Measurements from ENCODE around the gene NEURL2.

Gene NEURL2

DNA sequence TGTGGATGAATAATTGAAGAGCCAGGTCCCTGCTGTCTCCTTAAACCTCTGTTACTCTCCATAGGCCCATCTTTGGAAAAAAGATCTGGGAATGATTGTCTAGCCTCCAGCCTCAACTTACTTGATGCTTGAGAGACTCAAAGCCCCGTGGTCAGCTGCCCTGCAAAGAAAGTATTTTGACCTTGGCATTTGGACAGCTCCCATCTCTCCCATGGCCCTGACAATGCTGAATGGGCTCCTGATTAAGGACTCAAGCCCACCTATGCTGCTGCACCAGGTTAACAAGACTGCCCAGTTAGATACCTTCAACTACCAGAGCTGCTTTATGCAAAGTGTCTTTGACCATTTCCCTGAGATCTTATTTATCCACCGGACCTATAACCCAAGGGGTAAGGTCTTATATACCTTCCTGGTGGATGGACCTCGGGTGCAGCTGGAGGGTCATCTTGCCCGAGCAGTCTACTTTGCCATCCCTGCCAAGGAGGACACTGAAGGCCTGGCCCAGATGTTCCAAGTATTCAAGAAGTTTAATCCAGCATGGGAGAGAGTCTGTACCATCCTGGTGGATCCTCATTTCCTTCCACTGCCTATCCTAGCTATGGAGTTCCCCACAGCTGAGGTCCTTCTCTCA is 8.4 kb downstream of the NEURL2 start:
- ATAC-seq: no peak
- TF ChIP-seq TCF4 (CRISPR knock-in tag; IDR thresholded peaks at IDR 0.05; ENCODE audit: borderline replicate concordance) (no peak), TSHZ2 (CRISPR knock-in tag; IDR thresholded peaks at IDR 0.05) (no peak), ZFP3 (CRISPR knock-in tag; IDR thresholded peaks at IDR 0.05) (no peak), ARNTL (CRISPR knock-in tag; IDR thresholded peaks at IDR 0.05; ENCODE audit: borderline replicate concordance, low read depth) (no peak), PPARA (CRISPR knock-in tag; IDR thresholded peaks at IDR 0.05; ENCODE audit: borderline replicate concordance) (no peak), ZNF565 (CRISPR knock-in tag; conservative IDR thresholded peaks at IDR 0.05; ENCODE audit: low read depth) (no peak), ZC3H10 (CRISPR knock-in tag; IDR thresholded peaks at IDR 0.05) (no peak), ISL1 (CRISPR knock-in tag; IDR thresholded peaks at IDR 0.05) (no peak)
- TF ChIP-seq, protein P1, sequence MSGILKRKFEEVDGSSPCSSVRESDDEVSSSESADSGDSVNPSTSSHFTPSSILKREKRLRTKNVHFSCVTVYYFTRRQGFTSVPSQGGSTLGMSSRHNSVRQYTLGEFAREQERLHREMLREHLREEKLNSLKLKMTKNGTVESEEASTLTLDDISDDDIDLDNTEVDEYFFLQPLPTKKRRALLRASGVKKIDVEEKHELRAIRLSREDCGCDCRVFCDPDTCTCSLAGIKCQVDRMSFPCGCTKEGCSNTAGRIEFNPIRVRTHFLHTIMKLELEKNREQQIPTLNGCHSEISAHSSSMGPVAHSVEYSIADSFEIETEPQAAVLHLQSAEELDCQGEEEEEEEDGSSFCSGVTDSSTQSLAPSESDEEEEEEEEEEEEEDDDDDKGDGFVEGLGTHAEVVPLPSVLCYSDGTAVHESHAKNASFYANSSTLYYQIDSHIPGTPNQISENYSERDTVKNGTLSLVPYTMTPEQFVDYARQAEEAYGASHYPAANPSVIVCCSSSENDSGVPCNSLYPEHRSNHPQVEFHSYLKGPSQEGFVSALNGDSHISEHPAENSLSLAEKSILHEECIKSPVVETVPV (CRISPR knock-in tag; IDR thresholded peaks at IDR 0.05): no peak

DNA sequence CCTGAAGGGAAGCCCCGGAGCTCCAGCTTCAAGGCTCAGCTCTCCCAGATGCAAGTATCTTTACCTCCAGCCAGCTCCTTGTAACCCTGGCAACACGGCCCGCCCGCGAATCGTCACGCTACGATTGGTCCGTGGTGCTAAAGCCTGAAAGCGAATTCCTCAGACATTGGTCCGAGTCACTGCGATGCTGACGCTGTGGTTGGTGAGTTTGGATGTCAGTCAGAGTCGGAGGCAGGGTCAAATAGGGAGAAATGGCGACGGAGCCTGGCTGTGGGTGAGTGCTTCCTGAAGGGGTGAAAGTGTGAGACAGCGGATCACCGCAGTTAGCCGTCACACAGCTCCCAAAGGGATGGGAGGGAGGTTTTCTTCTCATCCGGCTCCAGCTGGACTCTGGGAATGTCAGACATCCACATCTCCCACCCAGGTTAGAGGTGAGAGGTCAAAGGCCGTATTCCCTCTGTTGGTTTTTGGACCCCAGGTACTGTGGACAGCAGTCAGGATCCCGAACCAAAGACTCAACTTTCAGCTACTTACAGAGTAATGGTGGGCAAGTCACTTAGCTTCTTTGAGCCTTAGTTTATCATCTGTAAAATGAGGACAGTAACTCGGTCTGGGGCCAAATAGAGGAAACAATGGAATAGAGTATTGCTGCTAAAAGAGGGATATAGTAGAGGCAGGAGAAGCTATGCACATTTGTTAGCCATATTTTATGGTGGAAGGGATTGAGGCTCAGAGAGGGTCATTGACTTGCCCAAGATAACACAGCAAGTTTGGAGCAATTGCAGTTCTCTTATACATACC is 9.8 kb downstream of the NEURL2 start, which contains the start of gene ZSWIM1:
Gene ZSWIM1, plus strand, starts transcription at position 240 of the 801 bp plus-strand sequence. CDS start 1,366 bp downstream, outside the sequence.
- TF ChIP-seq TOX (CRISPR knock-in tag; IDR thresholded peaks at IDR 0.05; ENCODE audit: borderline replicate concordance): no peak
- no peak for TF ChIP-seq ARNTL (CRISPR knock-in tag; IDR thresholded peaks at IDR 0.05; ENCODE audit: borderline replicate concordance, low read depth)
- no peak for TF ChIP-seq PATZ1 (CRISPR knock-in tag; IDR thresholded peaks at IDR 0.05; ENCODE audit: borderline replicate concordance)
- no peak for TF ChIP-seq ESRRG (CRISPR knock-in tag; IDR thresholded peaks at IDR 0.05)
- TF ChIP-seq BACH2 (CRISPR knock-in tag; IDR thresholded peaks at IDR 0.05; ENCODE audit: borderline replicate concordance): no peak
- TF ChIP-seq, protein P2, sequence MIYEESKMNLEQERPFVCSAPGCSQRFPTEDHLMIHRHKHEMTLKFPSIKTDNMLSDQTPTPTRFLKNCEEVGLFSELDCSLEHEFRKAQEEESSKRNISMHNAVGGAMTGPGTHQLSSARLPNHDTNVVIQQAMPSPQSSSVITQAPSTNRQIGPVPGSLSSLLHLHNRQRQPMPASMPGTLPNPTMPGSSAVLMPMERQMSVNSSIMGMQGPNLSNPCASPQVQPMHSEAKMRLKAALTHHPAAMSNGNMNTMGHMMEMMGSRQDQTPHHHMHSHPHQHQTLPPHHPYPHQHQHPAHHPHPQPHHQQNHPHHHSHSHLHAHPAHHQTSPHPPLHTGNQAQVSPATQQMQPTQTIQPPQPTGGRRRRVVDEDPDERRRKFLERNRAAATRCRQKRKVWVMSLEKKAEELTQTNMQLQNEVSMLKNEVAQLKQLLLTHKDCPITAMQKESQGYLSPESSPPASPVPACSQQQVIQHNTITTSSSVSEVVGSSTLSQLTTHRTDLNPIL (CRISPR knock-in tag; IDR thresholded peaks at IDR 0.05; ENCODE audit: low read depth): no peak
- no peak for TF ChIP-seq ZNF565 (CRISPR knock-in tag; conservative IDR thresholded peaks at IDR 0.05; ENCODE audit: low read depth)
- TF ChIP-seq ISL1 (CRISPR knock-in tag; IDR thresholded peaks at IDR 0.05): no peak
- no peak for TF ChIP-seq ZFP30 (CRISPR knock-in tag; IDR thresholded peaks at IDR 0.05)
- no peak for TF ChIP-seq ZC3H10 (CRISPR knock-in tag; IDR thresholded peaks at IDR 0.05)
- no peak for TF ChIP-seq RARB (CRISPR knock-in tag; IDR thresholded peaks at IDR 0.05)
- TF ChIP-seq SNAI2 (CRISPR knock-in tag; IDR thresholded peaks at IDR 0.05): no peak
- no peak for TF ChIP-seq OSR1 (CRISPR knock-in tag; IDR thresholded peaks at IDR 0.05)
- TF ChIP-seq CSDC2 (CRISPR knock-in tag; IDR thresholded peaks at IDR 0.05): no peak
- peak; percentile 99 for ATAC-seq

DNA sequence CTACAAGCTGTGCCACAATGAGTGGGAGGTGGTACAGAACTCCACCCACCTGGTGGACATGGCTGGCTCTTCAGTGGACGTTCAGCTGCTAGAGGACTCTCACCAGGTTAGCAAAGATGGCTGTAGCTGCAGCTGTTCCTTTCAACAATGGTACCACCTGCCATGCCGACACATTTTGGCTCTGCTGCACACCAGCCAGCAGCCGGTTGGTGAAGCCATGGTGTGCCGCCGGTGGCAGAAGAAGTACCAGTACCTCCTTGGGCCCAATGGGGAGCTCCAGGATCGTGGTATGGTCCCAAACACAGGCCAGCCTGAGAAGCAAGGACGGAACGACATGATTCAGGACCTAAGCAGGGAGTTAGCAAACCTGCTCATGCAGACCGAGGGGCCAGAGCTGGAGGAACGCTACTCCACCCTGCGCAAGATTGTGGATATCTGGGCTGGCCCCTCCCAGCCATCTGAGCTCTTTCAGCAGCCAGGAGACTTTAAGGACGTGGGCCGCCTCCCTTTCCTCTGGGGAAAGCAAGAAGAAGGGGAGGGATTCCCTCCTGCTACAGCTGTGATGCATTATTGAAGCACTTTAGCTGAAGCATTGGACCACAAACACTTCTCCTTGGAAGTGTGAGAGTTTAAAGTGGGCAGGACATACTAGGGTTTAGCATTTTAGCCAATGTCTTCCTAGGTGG is 12.8 kb downstream of the NEURL2 start:
- ATAC-seq: no peak
- no peak for TF ChIP-seq ZFP3 (CRISPR knock-in tag; IDR thresholded peaks at IDR 0.05)
- no peak for TF ChIP-seq PATZ1 (CRISPR knock-in tag; IDR thresholded peaks at IDR 0.05; ENCODE audit: borderline replicate concordance)
- no peak for TF ChIP-seq TSHZ2 (CRISPR knock-in tag; IDR thresholded peaks at IDR 0.05)
- TF ChIP-seq ZFP30 (CRISPR knock-in tag; IDR thresholded peaks at IDR 0.05): no peak
- TF ChIP-seq BACH2 (CRISPR knock-in tag; IDR thresholded peaks at IDR 0.05; ENCODE audit: borderline replicate concordance): no peak
- TF ChIP-seq ZNF70 (CRISPR knock-in tag; IDR thresholded peaks at IDR 0.05): no peak
- no peak for TF ChIP-seq PPARA (CRISPR knock-in tag; IDR thresholded peaks at IDR 0.05; ENCODE audit: borderline replicate concordance)
- no peak for TF ChIP-seq ZNF8 (CRISPR knock-in tag; IDR thresholded peaks at IDR 0.05)
- no peak for TF ChIP-seq ARNTL (CRISPR knock-in tag; IDR thresholded peaks at IDR 0.05; ENCODE audit: borderline replicate concordance, low read depth)

All from SK-N-SH treated with all-trans-retinoic acid at 6 μM for 48 hours (cell line).